ENCODE measurements around the gene NALCN. TPM values are rescaled to one million over a fixed set of nuclear protein-coding genes. Genes with fewer than 3 reads are reported as not detected.

Gene NALCN
- total and polyA plus RNA-seq, 2 of the 8 experiments (the other 6 are each of a cell fraction or from before 2014, with no cell fraction given), result 0.26 to 0.54 TPM

DNA sequence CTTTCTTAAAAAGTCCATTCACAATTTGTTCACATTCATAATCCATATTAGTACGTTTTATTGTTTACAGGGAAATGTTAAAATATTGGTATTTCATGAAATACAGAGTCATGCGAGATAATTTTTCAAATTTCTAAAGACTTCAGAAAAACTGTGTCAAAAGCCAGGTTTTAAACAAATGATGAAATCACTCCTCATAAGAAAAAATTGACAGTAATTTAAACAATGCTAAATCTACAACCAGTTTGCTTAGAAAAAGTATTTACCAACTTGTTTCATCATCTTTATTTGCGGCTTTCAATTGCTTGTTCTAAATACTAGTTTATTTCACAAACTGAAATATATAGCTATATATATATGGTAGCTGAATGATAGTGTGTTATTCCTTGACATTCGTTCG, 1.2 kb upstream of the NALCN start:
- 89% methylated on average over 5 of the region's 5 CpGs; no CpG with 5 or more reads in 1 of the 2 experiments for WGBS, 2 experiments (ENCODE audit: extremely low coverage in 1 of 2, insufficient coverage in 1 of 2, insufficient read length in 1 of 2, insufficient replicate concordance in 2 of 2, low coverage in 1 of 2, low lambda C conversion rate in 2 of 2, missing lambda C conversion rate in 1 of 2)
- FAIRE-seq, result no peak
- H2BK12ac ChIP-seq (ENCODE audit: low read depth, low read length), result no peak overlapping the region
- H3K27me3 ChIP-seq (replicated peaks in 1 of 4; ENCODE audit: control insufficient read depth in 3 of 4, extremely low read depth in 1 of 4, insufficient read depth in 3 of 4, low read length in 3 of 4), result peaks cover 5 to 17% (median 16%) of the 10 kb centered on the region in 4 experiments
- H3K9ac ChIP-seq (replicated peaks in 1 of 4; ENCODE audit: extremely low read depth in 1 of 4, low read depth in 3 of 4, low read length in 3 of 4), result no peak overlapping the region
- no peak overlapping the region; a peak in 1 of 4 replicates for H3K4me2 ChIP-seq (ENCODE audit: insufficient read depth in 1 of 2, low read depth in 2 of 2, low read length in 2 of 2)
- no peaks in the 10 kb centered on the region for H3K36me3 ChIP-seq (ENCODE audit: control insufficient read depth in 2 of 4, insufficient read depth in 4 of 4, low read length in 3 of 4)
- no peaks in the 10 kb centered on the region for H3K79me2 ChIP-seq (ENCODE audit: control insufficient read depth in 1 of 2, insufficient read depth in 2 of 2, low read length in 2 of 2)
- CTCF ChIA-PET (ENCODE audit: partially characterized antibody), result interaction anchor here (2.0 kb wide), 1 partner anchor 11 kb away, joined by 6 read pairs; no protein-coding TSS in a partner anchor
- POLR2A ChIA-PET (ENCODE audit: partially characterized antibody), result no interaction called here
- no peak overlapping the region for H3K27ac ChIP-seq (ENCODE audit: low read depth, low read length)
- H2BK15ac ChIP-seq (ENCODE audit: low read length), result no peak overlapping the region
- H4K91ac ChIP-seq (replicated peaks; ENCODE audit: insufficient read length, low read length), result no peak overlapping the region
- H3K18ac ChIP-seq (ENCODE audit: extremely low read depth, low read length), result no peak overlapping the region
- H4K5ac ChIP-seq (ENCODE audit: insufficient read length, low read depth, low read length), result no peak overlapping the region
- H4K8ac ChIP-seq (ENCODE audit: extremely low read depth, insufficient read depth, low read length), result no peak overlapping the region
- H3K4me3 ChIP-seq (ENCODE audit: extremely low read depth in 1 of 4, insufficient read depth in 2 of 4, low read depth in 3 of 4, low read length in 4 of 4), result no peak overlapping the region
- no peak overlapping the region for H3K56ac ChIP-seq (replicated peaks; ENCODE audit: insufficient read length, low read depth, low read length)
- H3K23ac ChIP-seq (ENCODE audit: insufficient read length), result no peak overlapping the region
- H3K79me1 ChIP-seq (ENCODE audit: low read depth, low read length), result no peaks in the 10 kb centered on the region
- no peak overlapping the region for H3K14ac ChIP-seq (ENCODE audit: insufficient read length)
- no peak for DNase-seq (ENCODE audit: low read depth in 1 of 2, low spot score in 2 of 2)
- H3K4ac ChIP-seq (replicated peaks; ENCODE audit: insufficient read length, low read depth, low read length), result no peak overlapping the region
- H3K4me1 ChIP-seq (replicated peaks in 1 of 4; ENCODE audit: control insufficient read depth in 3 of 4, insufficient read depth in 4 of 4, low read length in 3 of 4), result peaks cover 0 to 5% (median 3%) of the 10 kb centered on the region in 4 experiments; a peak in 6 of 7 replicates
- no peak overlapping the region for H2BK120ac ChIP-seq (replicated peaks; ENCODE audit: low read depth, low read length)
- H4K20me1 ChIP-seq (replicated peaks in 1 of 2; ENCODE audit: control insufficient read depth in 1 of 2, insufficient read depth in 2 of 2, low read length in 2 of 2), result no peaks in the 10 kb centered on the region
- no peaks in the 10 kb centered on the region for H3K9me3 ChIP-seq (ENCODE audit: insufficient read depth in 2 of 2, low read depth in 1 of 2, low read length in 1 of 2)
- no peak overlapping the region for H2AFZ ChIP-seq (ENCODE audit: low read length)
- no peak overlapping the region for H2AK5ac ChIP-seq (ENCODE audit: low read depth, low read length)
- no peak overlapping the region for H2BK20ac ChIP-seq (ENCODE audit: low read length)
- peaks cover 8% of the 10 kb centered on the region; the same call in 1 of the 2 replicates for H3K23me2 ChIP-seq (ENCODE audit: low read depth, low read length)
- no peak overlapping the region for H2BK5ac ChIP-seq (ENCODE audit: low read depth, low read length)
- TF ChIP-seq RNF2 (IDR thresholded peaks at IDR 0.05; ENCODE audit: borderline replicate concordance, low read depth, low read length, missing control alignments, poor library complexity, severe bottlenecking), result no peak
- TF ChIP-seq, protein P1, sequence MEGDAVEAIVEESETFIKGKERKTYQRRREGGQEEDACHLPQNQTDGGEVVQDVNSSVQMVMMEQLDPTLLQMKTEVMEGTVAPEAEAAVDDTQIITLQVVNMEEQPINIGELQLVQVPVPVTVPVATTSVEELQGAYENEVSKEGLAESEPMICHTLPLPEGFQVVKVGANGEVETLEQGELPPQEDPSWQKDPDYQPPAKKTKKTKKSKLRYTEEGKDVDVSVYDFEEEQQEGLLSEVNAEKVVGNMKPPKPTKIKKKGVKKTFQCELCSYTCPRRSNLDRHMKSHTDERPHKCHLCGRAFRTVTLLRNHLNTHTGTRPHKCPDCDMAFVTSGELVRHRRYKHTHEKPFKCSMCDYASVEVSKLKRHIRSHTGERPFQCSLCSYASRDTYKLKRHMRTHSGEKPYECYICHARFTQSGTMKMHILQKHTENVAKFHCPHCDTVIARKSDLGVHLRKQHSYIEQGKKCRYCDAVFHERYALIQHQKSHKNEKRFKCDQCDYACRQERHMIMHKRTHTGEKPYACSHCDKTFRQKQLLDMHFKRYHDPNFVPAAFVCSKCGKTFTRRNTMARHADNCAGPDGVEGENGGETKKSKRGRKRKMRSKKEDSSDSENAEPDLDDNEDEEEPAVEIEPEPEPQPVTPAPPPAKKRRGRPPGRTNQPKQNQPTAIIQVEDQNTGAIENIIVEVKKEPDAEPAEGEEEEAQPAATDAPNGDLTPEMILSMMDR (IDR thresholded peaks at IDR 0.05; ENCODE audit: control extremely low read depth in 1 of 3, insufficient read depth in 1 of 3, low read depth in 1 of 3, low read length in 3 of 3), result no peak
- no peak for TF ChIP-seq CTBP2 (IDR thresholded peaks at IDR 0.05; ENCODE audit: borderline replicate concordance, insufficient read depth, insufficient read length, low read length)
- TF ChIP-seq KDM1A (IDR thresholded peaks at IDR 0.05; ENCODE audit: borderline replicate concordance, low read length), result no peak
- no peak for TF ChIP-seq SIRT6 (IDR thresholded peaks at IDR 0.05; ENCODE audit: low read length)
- no peak for TF ChIP-seq ZNF274 (IDR thresholded peaks at IDR 0.05; ENCODE audit: borderline replicate concordance, extremely low read depth, low read length)
- no peak for TF ChIP-seq SP4 (IDR thresholded peaks at IDR 0.05; ENCODE audit: low read length)
- no peak for TF ChIP-seq PHF8 (conservative IDR thresholded peaks at IDR 0.05; ENCODE audit: low read depth, low read length)
- TF ChIP-seq SP1 (IDR thresholded peaks at IDR 0.05; ENCODE audit: low read depth, low read length), result no peak
- no peak for TF ChIP-seq HDAC6 (IDR thresholded peaks at IDR 0.05; ENCODE audit: low read depth, low read length)
- no peak for TF ChIP-seq FOSL1 (IDR thresholded peaks at IDR 0.05; ENCODE audit: insufficient read depth, low read depth, low read length)
- TF ChIP-seq CHD1 (IDR thresholded peaks at IDR 0.05; ENCODE audit: low read depth, low read length), result no peak

Data from H1 (cell line).